Heart left ventricle (tissue), 16 donors: ENCODE results near the gene SH3RF3. TPM values are rescaled to one million over a fixed set of nuclear protein-coding genes. Genes with fewer than 3 reads are reported as not detected.

ENCODE experiments used
- ATAC-seq, 4 donors: fragments of 200-7000 bp; cut with Tn5 transposase; one replicate each; pipeline ENCODE4 v1.9.1; 2020 to 2022; ENCODE audit warnings: moderate library complexity in 4 of 4, mild to moderate bottlenecking in 3 of 4, moderate number of reproducible peaks in 1 of 4
- DNase-seq, 5 donors: peaks; one replicate each; pipeline ENCODE4 v3.0.0-alpha.2; 2020
- H3K27ac ChIP-seq, 12 donors: fragments of 200-600 bp; sonication (generic) in 4 of 12; one replicate each; pipeline versions ENCODE4 v1.5.0 to v1.8.0; 2016 to 2022; ENCODE audit warnings: mild to moderate bottlenecking in 2 of 12
- H3K27me3 ChIP-seq, 9 donors: fragments of 200-600 bp; sonication (generic) in 2 of 9; one replicate each; pipeline versions ENCODE4 v1.5.1 to v1.8.0; 2016 to 2022; ENCODE audit warnings: mild to moderate bottlenecking in 3 of 9
- H3K36me3 ChIP-seq, 9 donors: fragments of 200-600 bp; sonication (generic) in 2 of 9; one replicate each; pipeline versions ENCODE4 v1.5.0 to v1.8.0; 2018 to 2022; ENCODE audit warnings: mild to moderate bottlenecking in 2 of 9
- H3K4me1 ChIP-seq, 12 donors: fragments of 200-600 bp; sonication (generic) in 4 of 12; one replicate each; pipeline versions ENCODE4 v1.5.0 to v1.8.0; 2016 to 2022; ENCODE audit warnings: mild to moderate bottlenecking in 3 of 12
- H3K4me3 ChIP-seq, 12 donors: fragments of 200-600 bp; sonication (generic) in 4 of 12; one replicate each; pipeline versions ENCODE4 v1.5.0 to v1.8.0; 2017 to 2022; ENCODE audit warnings: mild to moderate bottlenecking in 9 of 12, moderate library complexity in 4 of 12
- H3K9me3 ChIP-seq, 12 donors: fragments of 200-600 bp; sonication (generic) in 4 of 12; one replicate each; pipeline versions ENCODE4 v1.5.0 to v1.8.0; 2016 to 2022; ENCODE audit warnings: mild to moderate bottlenecking in 1 of 12
- CTCF ChIP-seq, 12 donors: fragments of 200-600 bp; sonication (generic) in 4 of 12; IDR thresholded peaks; one replicate each; pipeline versions ENCODE4 v1.5.0 to v1.8.0; 2018 to 2022; ENCODE audit warnings: antibody characterized with exemption in 12 of 12, mild to moderate bottlenecking in 5 of 12
- POLR2A ChIP-seq, 2 donors: fragments of 450-650 bp; IDR thresholded peaks; one replicate each; pipeline ENCODE4 v1.6.1; 2017; ENCODE audit warnings: antibody characterized with exemption in 2 of 2, mild to moderate bottlenecking in 2 of 2, moderate library complexity in 2 of 2
- WGBS, 4 donors: extraction: QIAGEN DNeasy Blood & Tissue Kit in 2 of 4; methylation state at CpG; one replicate each; pipeline versions ENCODE4 v1.1.5 to v1.1.7; 2013 to 2018; 5-methylcytosine and 5-hydroxymethylcytosine counted together
- intact Hi-C, 10 donors: fragments of 100-400 bp; cut with DNase I; formaldehyde crosslinking; loops; one replicate each; pipeline versions ENCODE4 v1.11.1 to v1.14.2; 2022
- polyA plus RNA-seq, 2 donors: library from polyadenylated mRNA; stranded (reverse); fragments of 200-250 nt; gene quantifications; one replicate each; pipeline ENCODE4 v1.2.3, GENCODE V29; 2013
- total RNA-seq, 9 donors: library from RNA; depleted of rRNA in 2 of 9; stranded (reverse); fragments of >200 nt in 2 of 9; fragmentation: NEBNext Ultra II Directional in 3 of 9; extraction: Animal tissue kit (Norgen Biotek cat#: 25700) in 3 of 9; gene quantifications; one replicate each; pipeline versions ENCODE4 v1.1.0 to v1.2.4, GENCODE V29; 2016 to 2023
- donor health status: ischemic (EF 13 %, LVEDD 7.1; RV severe dilation, severe dysfunction).
- donor health status: healthy with polysubstance abuse.
- donor health status: DM: no; HTN: yes; CAD: no.
- donor health status: DM: no; HTN: no; CAD: no.
- donor health status: ischemic (EF 25% LVEDD 6.9; RV normal size, moderate dysfunction).
- donor health status: ischemic (EF 25% LVEDD 5.7; RV mildly dilated, moderate dysfunction).
- donor health status: healthy.
- donor health status: DM: yes; HTN: yes; CAD: no.
- donor health status: ischemic (EF 35%, LVEDD 5.7; RV mildly dilated, moderate dysfunction).
- donor health status: nonischemic (EF 11% LVEDD 7.7; RV severe dilation, severe dysfunction).
- donor health status: DM: yes; HTN: yes; CAD: no.
- donor health status: PGD.
- donor health status: ischemic (EF 29% LVEDD 5.4; RV normal size, mild dysfunction).
- donor health status: nonischemic (EF 23%, LVEDD 6.1; RV moderate dilation, normal function).

SH3RF3 gene
- total and polyA plus RNA-seq, 11 donors: 5.2 to 15.7 (median 7.9) TPM

GRCh38 chr2:109339519-109339966 lies 210.5 kb downstream of the SH3RF3 start:
- intact Hi-C loops: loop anchor here in 1 of 10 donors (5.0 kb wide), 1 partner anchor 57 kb away; no protein-coding TSS in a partner anchor
- DNase-seq: no peak
- ATAC-seq: no peak
- H3K9me3 ChIP-seq: no peaks in the 10 kb centered on the region
- peaks cover 0 to 16% (median 0%) of the 10 kb centered on the region in 12 donors for H3K4me1 ChIP-seq
- no peak overlapping the region for H3K4me3 ChIP-seq
- H3K27me3 ChIP-seq: no peaks in the 10 kb centered on the region
- 80 to 84% (median 81%) methylated on average over 6 of the region's 6 CpGs for WGBS, 4 donors
- no peak overlapping the region for H3K27ac ChIP-seq
- no peak for TF ChIP-seq POLR2A (IDR thresholded peaks at IDR 0.05)
- TF ChIP-seq CTCF (IDR thresholded peaks at IDR 0.05): no peak
- H3K36me3 ChIP-seq: no peaks in the 10 kb centered on the region

- DNase-seq: no peak
- WGBS, 4 donors: 96 to 99% (median 98%) methylated on average over 4 of the region's 4 CpGs
- peaks cover 0 to 14% (median 0%) of the 10 kb centered on the region in 12 donors for H3K4me1 ChIP-seq
Observed at GRCh38 chr2:109340381-109340780, 211.4 kb downstream of the SH3RF3 start.

GRCh38 chr2:109341355-109342255 lies 212.6 kb downstream of the SH3RF3 start:
- no peak for ATAC-seq
- no peak for DNase-seq
- Histone ChIP-seq H3K4me1 (peaks cover 0 to 7% (median 0%) of the 10 kb centered on the region in 12 donors), H3K36me3 (no peaks in the 10 kb centered on the region), H3K4me3 (no peak overlapping the region), H3K27me3 (no peaks in the 10 kb centered on the region), H3K27ac (no peak overlapping the region), H3K9me3 (no peaks in the 10 kb centered on the region)
- no peak for TF ChIP-seq CTCF (IDR thresholded peaks at IDR 0.05)
- no peak for TF ChIP-seq POLR2A (IDR thresholded peaks at IDR 0.05)
- intact Hi-C loops: loop anchor here in 1 of 10 donors (10.0 kb wide), 1 partner anchor 143 kb away; no protein-coding TSS in a partner anchor
- 89 to 97% (median 91%) methylated on average over 7 of the region's 7 CpGs for WGBS, 4 donors

More at GRCh38 chr2:109340381-109340780, 211.4 kb downstream of the SH3RF3 start:
- ATAC-seq: no peak
- Histone ChIP-seq H3K4me3 (no peak overlapping the region), H3K27me3 (no peaks in the 10 kb centered on the region), H3K36me3 (no peaks in the 10 kb centered on the region), H3K27ac (no peak overlapping the region), H3K9me3 (no peaks in the 10 kb centered on the region)
- intact Hi-C loops: loop anchor here in 1 of 10 donors (10.0 kb wide), 1 partner anchor 144 kb away; no protein-coding TSS in a partner anchor
- TF ChIP-seq CTCF (IDR thresholded peaks at IDR 0.05) (no peak), POLR2A (IDR thresholded peaks at IDR 0.05) (no peak)

DNA sequence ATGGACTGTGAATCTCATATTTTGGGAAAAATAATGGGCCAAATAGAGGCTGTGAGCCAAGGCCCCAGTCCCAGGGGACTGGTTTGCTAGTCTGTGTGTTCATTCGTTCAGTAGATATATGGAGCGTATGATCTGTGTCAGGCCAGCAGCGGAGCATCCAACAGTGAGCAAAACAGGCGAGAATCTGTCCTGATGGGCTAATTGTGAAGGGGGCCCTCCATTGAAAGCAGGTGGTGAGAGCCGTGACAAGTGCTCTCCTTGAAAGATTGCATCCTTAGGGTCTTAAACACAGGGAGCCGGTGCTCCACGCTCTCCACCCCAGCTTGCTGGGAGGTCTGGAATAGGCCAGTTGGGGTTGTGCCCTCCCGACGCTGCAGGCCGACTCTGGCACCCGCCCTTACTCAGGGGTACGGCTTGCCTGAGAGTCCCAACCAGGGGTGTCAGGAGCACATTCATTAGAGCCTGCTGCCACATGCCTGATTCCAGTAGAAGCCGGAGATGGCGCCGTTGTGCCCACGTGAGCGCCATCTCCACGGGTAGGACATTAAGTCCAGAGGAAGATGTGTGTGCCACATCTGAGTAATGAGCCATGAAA lies 213.3 kb downstream of the SH3RF3 start:
- no peak for ATAC-seq
- Histone ChIP-seq H3K36me3 (no peaks in the 10 kb centered on the region), H3K27ac (no peak overlapping the region), H3K27me3 (no peaks in the 10 kb centered on the region), H3K9me3 (no peaks in the 10 kb centered on the region), H3K4me1 (peaks cover 0 to 7% (median 0%) of the 10 kb centered on the region in 12 donors), H3K4me3 (no peak overlapping the region)
- DNase-seq: no peak
- TF ChIP-seq POLR2A (IDR thresholded peaks at IDR 0.05) (no peak), CTCF (IDR thresholded peaks at IDR 0.05) (no peak)
- WGBS, 4 donors: 90 to 94% (median 94%) methylated on average over 10 to 18 of the region's 18 CpGs
- intact Hi-C loops: loop anchor here in 1 of 10 donors (10.0 kb wide), 1 partner anchor 142 kb away; no protein-coding TSS in a partner anchor
